Brain pericyte (primary cell): Measurements from ENCODE around the gene TRIM52.
"Not testable (repeated sequence)": the region's sequence is repeated elsewhere in the genome, so short reads cannot be mapped to it uniquely, and the experiment has no call there.

Experiments
- DNase-seq: peaks from one replicate; pipeline ENCODE4 v3.0.0-alpha.2; 2012; ENCODE audit warnings: low read depth, low spot score

The TRIM52 gene

GRCh38 chr5:181260720-181261319 is at the start of gene TRIM52:
TSS of gene TRIM52 (minus strand) at chr5:181261143. CDS start at chr5:181260813, 330 bp downstream.
- peak; percentile 56 for DNase-seq

GRCh38 chr5:181287331-181287730 is 26.4 kb upstream of the TRIM52 start:
- DNase-seq = not testable (repeated sequence)

- not testable (repeated sequence) for DNase-seq
These were observed 25.2 kb upstream of the TRIM52 start for GRCh38 chr5:181285962-181286705.

- not testable (repeated sequence) for DNase-seq
These were observed 23.2 kb upstream of the TRIM52 start for GRCh38 chr5:181283841-181284755.

GRCh38 chr5:181283347-181283746 is 22.4 kb upstream of the TRIM52 start:
- DNase-seq = no peak

GRCh38 chr5:181282874-181283273 is 21.9 kb upstream of the TRIM52 start:
- no peak for DNase-seq

GRCh38 chr5:181282415-181282814 is 21.5 kb upstream of the TRIM52 start:
- DNase-seq = not testable (repeated sequence)

GRCh38 chr5:181281984-181282316 is 21.0 kb upstream of the TRIM52 start:
- DNase-seq = no peak

GRCh38 chr5:181281077-181281983 is 20.4 kb upstream of the TRIM52 start:
- no peak for DNase-seq

GRCh38 chr5:181280251-181280762 is 19.4 kb upstream of the TRIM52 start:
- DNase-seq = no peak

GRCh38 chr5:181273433-181273744 is 12.4 kb upstream of the TRIM52 start:
- DNase-seq = not testable (repeated sequence)

GRCh38 chr5:181271081-181271480 is 10.1 kb upstream of the TRIM52 start:
- DNase-seq = no peak

GRCh38 chr5:181267907-181268306 is 7.0 kb upstream of the TRIM52 start:
- not testable (repeated sequence) for DNase-seq

GRCh38 chr5:181267291-181267904 is 6.5 kb upstream of the TRIM52 start:
- DNase-seq = not testable (repeated sequence)

- no peak for DNase-seq
These were observed 4.2 kb upstream of the TRIM52 start for GRCh38 chr5:181265092-181265671.

GRCh38 chr5:181263633-181264032 is 2.7 kb upstream of the TRIM52 start:
- no peak for DNase-seq

- DNase-seq = no peak
These were observed 542 bp upstream of the TRIM52 start for GRCh38 chr5:181261320-181262049.

- DNase-seq = no peak
These were observed 796 bp downstream of the TRIM52 start for GRCh38 chr5:181259974-181260719.

- DNase-seq = no peak
These were observed 1.7 kb downstream of the TRIM52 start for GRCh38 chr5:181259283-181259682.
